ENCODE results near the gene ZDHHC14. TPM values are rescaled to one million over a fixed set of nuclear protein-coding genes. Genes with fewer than 3 reads are reported as not detected.
A peak's percentile ranks its signal among the peaks of the same experiment; 100 is the strongest.

The ZDHHC14 gene
- total and polyA plus RNA-seq, 4 donors, result 12.3 to 46.8 (median 28.1) TPM

- Histone ChIP-seq H3K4me1 (ENCODE audit: control insufficient read depth, insufficient read depth, low read length) (no peaks in the 10 kb centered on the region), H3K36me3 (ENCODE audit: control insufficient read depth, insufficient read depth, low read length) (no peaks in the 10 kb centered on the region), H3K27ac (ENCODE audit: low read depth, low read length) (no peak overlapping the region), H3K9me3 (ENCODE audit: control insufficient read depth, insufficient read depth, low read length) (no peaks in the 10 kb centered on the region), H3K27me3 (ENCODE audit: control insufficient read depth, insufficient read depth, low read length) (no peaks in the 10 kb centered on the region), H3K4me3 (ENCODE audit: low read depth, low read length) (no peak overlapping the region)
- no peak for DNase-seq (ENCODE audit: low read depth in 4 of 6, low spot score in 6 of 6)
- WGBS (ENCODE audit: insufficient coverage), result 100% methylated on average over 1 of the region's 2 CpGs
Observed at GRCh38 chr6:157706883-157707282, 325.9 kb downstream of the ZDHHC14 start.

- no peaks in the 10 kb centered on the region for H3K4me1 ChIP-seq (ENCODE audit: control insufficient read depth, insufficient read depth, low read length)
- no peaks in the 10 kb centered on the region for H3K9me3 ChIP-seq (ENCODE audit: control insufficient read depth, insufficient read depth, low read length)
- WGBS (ENCODE audit: insufficient coverage), result 96% methylated on average over 4 of the region's 6 CpGs
- H3K36me3 ChIP-seq (ENCODE audit: control insufficient read depth, insufficient read depth, low read length), result no peaks in the 10 kb centered on the region
- no peak overlapping the region for H3K4me3 ChIP-seq (ENCODE audit: low read depth, low read length)
- H3K27me3 ChIP-seq (ENCODE audit: control insufficient read depth, insufficient read depth, low read length), result no peaks in the 10 kb centered on the region
- no peak for DNase-seq (ENCODE audit: low read depth in 4 of 6, low spot score in 6 of 6)
- no peak overlapping the region for H3K27ac ChIP-seq (ENCODE audit: low read depth, low read length)
Observed at GRCh38 chr6:157707576-157707975, 326.6 kb downstream of the ZDHHC14 start.

- no peaks in the 10 kb centered on the region for H3K4me1 ChIP-seq (ENCODE audit: control insufficient read depth, insufficient read depth, low read length)
- no peaks in the 10 kb centered on the region for H3K9me3 ChIP-seq (ENCODE audit: control insufficient read depth, insufficient read depth, low read length)
- H3K27me3 ChIP-seq (ENCODE audit: control insufficient read depth, insufficient read depth, low read length), result no peaks in the 10 kb centered on the region
- no peak for DNase-seq (ENCODE audit: low read depth in 4 of 6, low spot score in 6 of 6)
- no peaks in the 10 kb centered on the region for H3K36me3 ChIP-seq (ENCODE audit: control insufficient read depth, insufficient read depth, low read length)
- WGBS (ENCODE audit: insufficient coverage), result 86% methylated on average over 1 of the region's 3 CpGs
- H3K4me3 ChIP-seq (ENCODE audit: low read depth, low read length), result no peak overlapping the region
- no peak overlapping the region for H3K27ac ChIP-seq (ENCODE audit: low read depth, low read length)
Observed at GRCh38 chr6:157708239-157708638, 327.2 kb downstream of the ZDHHC14 start.

- Histone ChIP-seq H3K36me3 (ENCODE audit: control insufficient read depth, insufficient read depth, low read length) (no peaks in the 10 kb centered on the region), H3K4me1 (ENCODE audit: control insufficient read depth, insufficient read depth, low read length) (no peaks in the 10 kb centered on the region), H3K27ac (ENCODE audit: low read depth, low read length) (no peak overlapping the region), H3K4me3 (ENCODE audit: low read depth, low read length) (no peak overlapping the region), H3K27me3 (ENCODE audit: control insufficient read depth, insufficient read depth, low read length) (no peaks in the 10 kb centered on the region), H3K9me3 (ENCODE audit: control insufficient read depth, insufficient read depth, low read length) (no peaks in the 10 kb centered on the region)
- no peak for DNase-seq (ENCODE audit: low read depth in 4 of 6, low spot score in 6 of 6)
- 76% methylated on average over 3 of the region's 7 CpGs for WGBS (ENCODE audit: insufficient coverage)
Observed at GRCh38 chr6:157708933-157709332, 327.9 kb downstream of the ZDHHC14 start.

DNA sequence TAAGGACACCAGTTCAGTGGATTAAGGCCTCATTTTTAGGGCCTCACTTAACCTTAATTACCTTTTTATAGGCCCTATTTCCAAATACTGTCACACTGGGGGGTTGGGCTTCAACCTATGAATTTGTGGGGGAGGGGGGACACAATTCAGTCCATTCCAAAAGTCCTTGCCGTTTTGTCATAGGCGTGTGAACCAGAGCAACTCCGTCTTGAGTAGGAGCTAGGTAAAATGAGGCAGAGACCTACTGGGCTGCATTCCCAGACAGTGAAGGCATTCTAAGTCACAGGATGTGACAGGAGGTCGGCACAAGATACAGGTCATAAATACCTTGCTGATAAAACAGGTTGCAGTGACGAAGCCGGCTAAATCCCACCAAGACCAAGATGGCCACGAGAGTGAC is 328.6 kb downstream of the ZDHHC14 start:
- 75% methylated on average over 7 of the region's 7 CpGs for WGBS (ENCODE audit: insufficient coverage)

GRCh38 chr6:157710604-157711003 is 329.6 kb downstream of the ZDHHC14 start:
- no peak overlapping the region for H3K27ac ChIP-seq (ENCODE audit: low read depth, low read length)
- no peak for DNase-seq (ENCODE audit: low read depth in 4 of 6, low spot score in 6 of 6)
- no peaks in the 10 kb centered on the region for H3K4me1 ChIP-seq (ENCODE audit: control insufficient read depth, insufficient read depth, low read length)
- WGBS (ENCODE audit: insufficient coverage), result no CpG with 5 or more reads among the region's 7 CpGs
- no peaks in the 10 kb centered on the region for H3K27me3 ChIP-seq (ENCODE audit: control insufficient read depth, insufficient read depth, low read length)
- H3K9me3 ChIP-seq (ENCODE audit: control insufficient read depth, insufficient read depth, low read length), result no peaks in the 10 kb centered on the region
- H3K4me3 ChIP-seq (ENCODE audit: low read depth, low read length), result no peak overlapping the region
- H3K36me3 ChIP-seq (ENCODE audit: control insufficient read depth, insufficient read depth, low read length), result no peaks in the 10 kb centered on the region

More for the DNA sequence above, 328.6 kb downstream of the ZDHHC14 start:
- no peaks in the 10 kb centered on the region for H3K27me3 ChIP-seq (ENCODE audit: control insufficient read depth, insufficient read depth, low read length)
- H3K9me3 ChIP-seq (ENCODE audit: control insufficient read depth, insufficient read depth, low read length), result no peaks in the 10 kb centered on the region
- no peaks in the 10 kb centered on the region for H3K36me3 ChIP-seq (ENCODE audit: control insufficient read depth, insufficient read depth, low read length)
- no peak overlapping the region for H3K27ac ChIP-seq (ENCODE audit: low read depth, low read length)
- no peaks in the 10 kb centered on the region for H3K4me1 ChIP-seq (ENCODE audit: control insufficient read depth, insufficient read depth, low read length)
- no peak overlapping the region for H3K4me3 ChIP-seq (ENCODE audit: low read depth, low read length)
- DNase-seq (ENCODE audit: low read depth in 4 of 6, low spot score in 6 of 6), result no peak

DNA sequence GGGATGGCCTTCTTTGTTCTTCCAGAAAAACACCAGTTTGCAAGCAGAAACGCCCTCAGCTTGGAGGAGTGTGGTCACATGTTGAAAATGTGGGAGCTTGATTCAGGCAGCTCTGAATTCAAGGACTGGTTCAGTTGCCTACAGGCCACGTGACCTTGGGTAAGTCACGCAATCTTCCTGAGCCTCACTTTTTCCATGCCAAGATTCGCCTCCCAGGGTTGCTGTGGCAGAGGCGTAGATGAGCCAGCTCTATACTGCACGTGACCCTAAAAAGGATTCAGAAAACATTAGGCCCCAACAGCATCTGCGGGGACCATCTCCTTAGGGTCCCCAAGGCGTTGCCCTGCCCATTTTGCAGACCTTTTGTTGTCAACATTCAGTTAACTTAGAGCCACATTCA is 330.1 kb downstream of the ZDHHC14 start:
- H3K27me3 ChIP-seq (ENCODE audit: control insufficient read depth, insufficient read depth, low read length), result no peaks in the 10 kb centered on the region
- no peak for DNase-seq (ENCODE audit: low read depth in 4 of 6, low spot score in 6 of 6)
- H3K9me3 ChIP-seq (ENCODE audit: control insufficient read depth, insufficient read depth, low read length), result no peaks in the 10 kb centered on the region
- H3K4me1 ChIP-seq (ENCODE audit: control insufficient read depth, insufficient read depth, low read length), result no peaks in the 10 kb centered on the region
- 95% methylated on average over 8 of the region's 8 CpGs for WGBS (ENCODE audit: insufficient coverage)
- H3K27ac ChIP-seq (ENCODE audit: low read depth, low read length), result no peak overlapping the region
- H3K4me3 ChIP-seq (ENCODE audit: low read depth, low read length), result no peak overlapping the region
- H3K36me3 ChIP-seq (ENCODE audit: control insufficient read depth, insufficient read depth, low read length), result no peaks in the 10 kb centered on the region

DNA sequence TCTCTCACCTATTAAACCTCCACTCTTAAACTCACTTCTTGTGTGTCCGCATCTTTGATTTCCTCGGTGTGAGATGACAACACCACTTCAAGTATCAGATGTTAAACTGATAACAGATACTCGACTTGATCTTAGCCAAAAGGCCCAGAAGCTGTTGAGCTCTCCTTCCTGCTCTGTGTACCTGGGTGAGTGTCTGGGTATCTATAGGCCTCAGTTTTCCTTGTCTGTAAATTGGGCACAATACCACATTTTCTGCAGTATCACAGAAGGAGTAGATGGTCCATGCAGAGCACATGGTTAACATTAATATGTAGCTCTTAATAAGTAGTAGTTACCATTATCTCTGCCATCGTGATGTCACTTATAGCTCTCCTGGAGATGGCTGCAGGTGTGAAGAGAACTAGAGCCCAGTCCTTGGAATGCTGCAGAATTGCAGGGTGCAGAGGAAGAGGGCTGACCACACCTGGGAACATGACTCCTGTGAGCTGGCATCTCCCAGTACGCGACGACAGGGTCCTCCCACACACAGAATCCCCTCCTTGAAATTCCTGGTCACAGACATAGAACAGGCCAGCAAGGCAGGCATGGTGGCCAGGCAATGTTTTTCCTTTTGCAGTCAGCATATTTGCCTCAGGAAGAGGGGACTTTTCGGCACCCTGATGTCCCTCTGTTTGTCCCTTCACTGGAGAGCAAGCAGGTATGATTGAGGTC is 331.8 kb downstream of the ZDHHC14 start:
- WGBS (ENCODE audit: insufficient coverage), result 92% methylated on average over 6 of the region's 8 CpGs

DNA sequence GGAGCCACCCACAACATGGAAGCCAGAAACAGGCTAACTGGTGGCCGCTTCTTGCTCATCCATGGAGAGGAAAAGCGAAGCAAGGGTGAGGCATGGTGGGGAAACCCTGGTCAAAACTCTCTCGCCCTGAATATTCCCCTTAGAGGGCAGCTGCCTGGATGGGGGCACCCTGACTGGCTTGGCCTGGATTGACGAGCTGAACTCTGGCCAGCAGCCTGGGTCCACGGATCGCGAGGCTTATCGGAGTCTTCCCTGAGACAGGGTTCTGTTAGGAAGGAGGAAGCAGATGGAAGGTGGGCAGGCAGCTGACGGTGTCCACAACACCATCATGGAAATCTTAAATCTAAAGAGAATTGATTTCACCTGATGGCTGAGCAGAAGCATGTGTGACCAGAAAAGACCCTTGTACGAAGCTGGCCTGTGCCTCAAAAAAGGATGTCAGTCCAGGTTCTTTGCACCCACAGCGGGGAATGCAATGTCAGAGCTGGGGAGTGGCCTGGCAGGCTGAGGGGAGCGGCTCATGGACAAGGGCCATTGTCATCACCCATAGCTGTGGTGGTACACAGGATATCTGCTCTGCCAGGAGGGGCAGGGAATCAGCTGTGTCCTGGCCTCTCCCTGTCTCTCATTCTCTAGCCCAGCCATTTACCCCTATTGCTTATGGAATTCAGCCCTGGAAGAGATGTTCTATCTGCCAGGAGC is 332.6 kb downstream of the ZDHHC14 start:
- H3K27me3 ChIP-seq (ENCODE audit: control insufficient read depth, insufficient read depth, low read length), result no peaks in the 10 kb centered on the region
- WGBS (ENCODE audit: insufficient coverage), result 92% methylated on average over 6 of the region's 12 CpGs
- H3K4me3 ChIP-seq (ENCODE audit: low read depth, low read length), result no peak overlapping the region

More for the DNA sequence above, 331.8 kb downstream of the ZDHHC14 start:
- no peaks in the 10 kb centered on the region for H3K27me3 ChIP-seq (ENCODE audit: control insufficient read depth, insufficient read depth, low read length)
- no peak for DNase-seq (ENCODE audit: low read depth in 4 of 6, low spot score in 6 of 6)
- no peaks in the 10 kb centered on the region for H3K4me1 ChIP-seq (ENCODE audit: control insufficient read depth, insufficient read depth, low read length)
- H3K4me3 ChIP-seq (ENCODE audit: low read depth, low read length), result no peak overlapping the region
- H3K36me3 ChIP-seq (ENCODE audit: control insufficient read depth, insufficient read depth, low read length), result no peaks in the 10 kb centered on the region
- no peaks in the 10 kb centered on the region for H3K9me3 ChIP-seq (ENCODE audit: control insufficient read depth, insufficient read depth, low read length)
- no peak overlapping the region for H3K27ac ChIP-seq (ENCODE audit: low read depth, low read length)

DNA sequence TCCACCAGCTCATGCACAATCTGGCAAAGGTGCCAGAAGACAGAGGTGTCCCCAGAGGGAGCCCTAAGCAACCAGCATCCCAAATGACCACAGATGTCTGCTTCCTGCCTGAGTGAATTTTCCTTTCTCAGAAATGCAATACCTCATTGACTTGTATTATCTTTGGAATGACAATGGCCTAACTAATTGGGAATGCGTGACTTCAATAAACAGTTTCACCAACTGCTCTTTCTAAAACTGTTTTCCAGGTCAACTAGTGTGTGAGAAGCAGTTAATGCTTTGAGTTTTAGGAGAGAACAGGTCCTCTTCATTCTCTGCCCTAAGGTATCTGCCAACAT is 333.1 kb downstream of the ZDHHC14 start:
- H3K27me3 ChIP-seq (ENCODE audit: control insufficient read depth, insufficient read depth, low read length), result no peaks in the 10 kb centered on the region
- H3K9me3 ChIP-seq (ENCODE audit: control insufficient read depth, insufficient read depth, low read length), result no peaks in the 10 kb centered on the region
- H3K36me3 ChIP-seq (ENCODE audit: control insufficient read depth, insufficient read depth, low read length), result no peaks in the 10 kb centered on the region
- peaks cover 4% of the 10 kb centered on the region for H3K4me1 ChIP-seq (ENCODE audit: control insufficient read depth, insufficient read depth, low read length)
- peak in 1 of 6 donors; percentile 25 for DNase-seq (ENCODE audit: low read depth in 4 of 6, low spot score in 6 of 6)
- H3K4me3 ChIP-seq (ENCODE audit: low read depth, low read length), result no peak overlapping the region
- no CpG with 5 or more reads among the region's 1 CpG for WGBS (ENCODE audit: insufficient coverage)
- no peak overlapping the region for H3K27ac ChIP-seq (ENCODE audit: low read depth, low read length)

More for the DNA sequence above, 332.6 kb downstream of the ZDHHC14 start:
- H3K27ac ChIP-seq (ENCODE audit: low read depth, low read length), result no peak overlapping the region
- H3K4me1 ChIP-seq (ENCODE audit: control insufficient read depth, insufficient read depth, low read length), result no peaks in the 10 kb centered on the region
- H3K36me3 ChIP-seq (ENCODE audit: control insufficient read depth, insufficient read depth, low read length), result no peaks in the 10 kb centered on the region
- no peaks in the 10 kb centered on the region for H3K9me3 ChIP-seq (ENCODE audit: control insufficient read depth, insufficient read depth, low read length)
- DNase-seq (ENCODE audit: low read depth in 4 of 6, low spot score in 6 of 6), result no peak

All from spinal cord (tissue), 10 donors.